Gastroesophageal sphincter (tissue), 3 donors: ENCODE results near the gene RNF212.

Experiments
- CTCF ChIP-seq, 4 experiments: fragments of 200-600 bp in 2 of 4; fragments of 450-650 bp in 2 of 4; sonication (generic) in 1 of 4; IDR thresholded peaks; one replicate each; pipeline ENCODE4 v1.5.1; 2017 to 2019; ENCODE audit warnings: antibody characterized with exemption in 4 of 4, mild to moderate bottlenecking in 2 of 4, moderate library complexity in 2 of 4
- EP300 ChIP-seq: sonication (generic); formaldehyde crosslinking; IDR thresholded peaks from one replicate; pipeline ENCODE4 v1.6.1; 2017; ENCODE audit warnings: antibody characterized with exemption, mild to moderate bottlenecking
- POLR2A ChIP-seq, 2 donors: fragments of 450-650 bp; IDR thresholded peaks; one replicate each; pipeline ENCODE4 v1.6.1; 2017; ENCODE audit warnings: antibody characterized with exemption in 2 of 2, mild to moderate bottlenecking in 2 of 2, moderate library complexity in 1 of 2
- POLR2AphosphoS5 ChIP-seq: sonication (generic); formaldehyde crosslinking; IDR thresholded peaks from one replicate; pipeline ENCODE4 v1.6.1; 2017; ENCODE audit warnings: antibody characterized with exemption

- TF ChIP-seq EP300 (no peak), CTCF (IDR thresholded peaks at IDR 0.05) (no peak), POLR2AphosphoS5 (no peak), POLR2A (IDR thresholded peaks at IDR 0.05) (no peak)
Measured at GRCh38 chr4:1105067-1105466, 8.3 kb downstream of the RNF212 start.
